Upper lobe of left lung (tissue), 6 donors: ENCODE results near the gene COG7. TPM values are rescaled to one million over a fixed set of nuclear protein-coding genes. Genes with fewer than 3 reads are reported as not detected.
A peak's percentile ranks its signal among the peaks of the same experiment; 100 is the strongest.

ENCODE experiments used
- ATAC-seq, 2 donors: fragments of 200-7000 bp; cut with Tn5 transposase; one replicate each; pipeline ENCODE4 v1.9.1; 2022; ENCODE audit warnings: mild to moderate bottlenecking in 2 of 2, moderate library complexity in 2 of 2; ENCODE audit not compliant: low FRiP score in 2 of 2
- DNase-seq, 2 donors: peaks; one replicate each; pipeline ENCODE4 v3.0.0-alpha.2; 2019 to 2020
- H3K27ac ChIP-seq, 4 donors: fragments of 200-600 bp; sonication (generic); one replicate each; pipeline ENCODE4 v1.5.1; 2016 to 2019
- H3K27me3 ChIP-seq, 4 donors: fragments of 200-600 bp; sonication (generic); one replicate each; pipeline ENCODE4 v1.5.1; 2017 to 2019
- H3K36me3 ChIP-seq, 4 donors: fragments of 200-600 bp; sonication (generic); one replicate each; pipeline ENCODE4 v1.5.1; 2016 to 2019
- H3K4me1 ChIP-seq, 4 donors: fragments of 200-600 bp; sonication (generic); one replicate each; pipeline ENCODE4 v1.5.1; 2018 to 2019
- H3K4me3 ChIP-seq, 4 donors: fragments of 200-600 bp; sonication (generic); one replicate each; pipeline ENCODE4 v1.5.1; 2017 to 2019; ENCODE audit warnings: mild to moderate bottlenecking in 2 of 4, moderate library complexity in 1 of 4
- H3K9me3 ChIP-seq, 4 donors: fragments of 200-600 bp; sonication (generic); one replicate each; pipeline ENCODE4 v1.5.1; 2018 to 2019
- EP300 ChIP-seq, 4 donors: sonication (generic); formaldehyde crosslinking; IDR thresholded peaks; one replicate each; pipeline ENCODE4 v1.5.1; 2017; ENCODE audit warnings: antibody characterized with exemption in 4 of 4, control low read depth in 2 of 4
- POLR2A ChIP-seq, 4 donors: fragments of 450-650 bp; IDR thresholded peaks; one replicate each; pipeline ENCODE4 v1.5.1; 2016 to 2017; ENCODE audit warnings: antibody characterized with exemption in 4 of 4, mild to moderate bottlenecking in 2 of 4
- POLR2AphosphoS5 ChIP-seq, 2 donors: sonication (generic); formaldehyde crosslinking; IDR thresholded peaks; one replicate each; pipeline ENCODE4 v1.5.1; 2017; ENCODE audit warnings: antibody characterized with exemption in 2 of 2
- WGBS, 2 donors: methylation state at CpG; one replicate each; pipeline ENCODE4 v1.1.5; 2017 to 2018; 5-methylcytosine and 5-hydroxymethylcytosine counted together
- total RNA-seq, 6 donors: library from RNA; depleted of rRNA in 4 of 6; stranded (reverse); fragments of >200 nt in 4 of 6; gene quantifications; one replicate each; pipeline versions ENCODE4 v1.1.0 to v1.2.1, GENCODE V29; 2016 to 2021
- TF ChIP-seq, protein P1 (sequence below), 6 experiments: fragments of 450-650 bp in 4 of 6; fragments of 200-600 bp in 2 of 6; sonication (generic) in 2 of 6; IDR thresholded peaks; one replicate each; pipeline ENCODE4 v1.5.1; 2016 to 2019; ENCODE audit warnings: antibody characterized with exemption in 6 of 6
- donor health status: DM: no; HTN: no; CAD: no; lungs with moderate emphysema.
- donor health status: DM: no; HTN: yes; CAD: no; lungs with severe emphysema.

The COG7 gene
- total RNA-seq, 6 donors from 2014 or later, result 16.9 to 61.8 (median 24.8) TPM

DNA sequence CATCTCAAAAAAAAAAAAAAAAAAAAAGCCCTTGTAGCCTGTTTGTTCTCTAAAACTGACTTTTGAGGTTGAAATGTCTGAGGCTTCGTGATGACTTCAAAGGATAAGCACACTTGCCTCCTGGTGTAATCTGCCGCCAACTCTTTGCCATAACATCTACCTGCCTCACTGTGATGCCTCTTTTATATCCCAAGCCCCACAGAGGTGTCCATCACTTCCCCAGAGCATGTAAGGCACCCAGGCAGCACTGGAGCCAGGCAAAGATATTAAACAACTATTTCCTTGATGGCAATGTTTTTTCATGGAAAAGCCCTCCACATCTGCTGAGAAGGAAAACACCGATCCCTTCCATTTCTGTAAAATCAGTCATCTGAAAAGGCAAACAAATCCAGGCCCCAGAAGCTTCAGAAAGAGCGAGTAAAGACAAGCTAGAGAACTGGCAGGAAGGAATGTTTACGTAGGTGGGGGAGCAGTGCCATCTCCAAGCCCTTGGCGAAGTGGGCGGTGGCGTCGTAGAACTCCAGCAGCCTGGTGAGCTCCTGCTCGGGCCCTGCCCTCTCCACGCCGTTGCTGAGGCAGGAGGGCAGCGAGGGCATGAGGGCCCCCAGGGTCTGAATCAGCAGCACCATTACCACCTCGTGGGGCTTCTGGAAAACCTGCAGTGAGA, 28.6 kb downstream of the COG7 start:
- H3K27me3 ChIP-seq, result no peaks in the 10 kb centered on the region
- 60 to 71% methylated on average over 10 to 14 of the region's 14 CpGs for WGBS, 2 donors
- H3K4me3 ChIP-seq, result no peak overlapping the region
- ATAC-seq (peak; percentile 53 to 65), DNase-seq (peak in 1 of 2 donors; percentile 73)
- H3K9me3 ChIP-seq, result no peaks in the 10 kb centered on the region
- peaks cover 0 to 6% (median 1%) of the 10 kb centered on the region in 4 donors for H3K36me3 ChIP-seq
- TF ChIP-seq, protein P1, sequence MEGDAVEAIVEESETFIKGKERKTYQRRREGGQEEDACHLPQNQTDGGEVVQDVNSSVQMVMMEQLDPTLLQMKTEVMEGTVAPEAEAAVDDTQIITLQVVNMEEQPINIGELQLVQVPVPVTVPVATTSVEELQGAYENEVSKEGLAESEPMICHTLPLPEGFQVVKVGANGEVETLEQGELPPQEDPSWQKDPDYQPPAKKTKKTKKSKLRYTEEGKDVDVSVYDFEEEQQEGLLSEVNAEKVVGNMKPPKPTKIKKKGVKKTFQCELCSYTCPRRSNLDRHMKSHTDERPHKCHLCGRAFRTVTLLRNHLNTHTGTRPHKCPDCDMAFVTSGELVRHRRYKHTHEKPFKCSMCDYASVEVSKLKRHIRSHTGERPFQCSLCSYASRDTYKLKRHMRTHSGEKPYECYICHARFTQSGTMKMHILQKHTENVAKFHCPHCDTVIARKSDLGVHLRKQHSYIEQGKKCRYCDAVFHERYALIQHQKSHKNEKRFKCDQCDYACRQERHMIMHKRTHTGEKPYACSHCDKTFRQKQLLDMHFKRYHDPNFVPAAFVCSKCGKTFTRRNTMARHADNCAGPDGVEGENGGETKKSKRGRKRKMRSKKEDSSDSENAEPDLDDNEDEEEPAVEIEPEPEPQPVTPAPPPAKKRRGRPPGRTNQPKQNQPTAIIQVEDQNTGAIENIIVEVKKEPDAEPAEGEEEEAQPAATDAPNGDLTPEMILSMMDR (IDR thresholded peaks at IDR 0.05), result no peak
- TF ChIP-seq POLR2AphosphoS5 (IDR thresholded peaks at IDR 0.05) (peak in 1 of 2 donors; percentile 66), EP300 (IDR thresholded peaks at IDR 0.05) (peak in 1 of 4 donors; percentile 27), POLR2A (IDR thresholded peaks at IDR 0.05) (no peak)
- peaks cover 21 to 30% (median 23%) of the 10 kb centered on the region in 4 donors for H3K4me1 ChIP-seq
- peak overlapping the region; percentile 86 to 92 (median 89) for H3K27ac ChIP-seq

DNA sequence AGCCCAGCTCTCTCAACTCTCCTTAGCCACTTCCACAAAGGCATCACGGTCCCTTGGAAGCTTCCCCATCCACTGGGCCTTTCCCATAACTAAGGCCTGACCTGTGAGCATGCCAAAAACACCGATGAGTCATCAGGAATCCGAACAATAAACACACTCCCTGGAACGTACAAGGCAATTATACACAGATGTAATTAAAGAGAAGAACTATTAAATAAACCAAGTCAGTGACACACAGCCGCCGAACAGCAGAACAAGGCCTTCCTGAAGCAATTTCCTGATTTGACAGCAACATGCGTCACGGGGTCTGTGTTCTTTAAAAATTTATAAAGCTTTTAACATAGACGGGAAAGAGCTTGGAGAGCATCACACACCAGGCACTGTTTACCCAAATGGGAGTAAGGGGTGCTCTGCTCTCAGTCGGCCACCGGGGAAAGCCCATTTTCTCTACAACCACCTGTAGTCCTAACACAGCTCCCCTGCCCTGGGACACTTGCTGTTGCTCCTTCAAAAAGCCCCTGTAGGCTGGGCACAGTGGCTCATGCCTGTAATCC, 29.4 kb downstream of the COG7 start:
- ATAC-seq (peak; percentile 91 to 92), DNase-seq (peak in 1 of 2 donors; percentile 86)
- TF ChIP-seq EP300 (IDR thresholded peaks at IDR 0.05) (peak; percentile 61 to 96 (median 78)), POLR2AphosphoS5 (IDR thresholded peaks at IDR 0.05) (peak; percentile 90 to 95)
- TF ChIP-seq, protein P1 (IDR thresholded peaks at IDR 0.05), result no peak
- Histone ChIP-seq H3K36me3 (peaks cover 0 to under 1% (median 0%) of the 10 kb centered on the region in 4 donors), H3K4me3 (no peak overlapping the region), H3K9me3 (no peaks in the 10 kb centered on the region), H3K27me3 (no peaks in the 10 kb centered on the region), H3K4me1 (peaks cover 21 to 30% (median 23%) of the 10 kb centered on the region in 4 donors), H3K27ac (peak overlapping the region; percentile 86 to 92 (median 89))
- WGBS, 2 donors, result 27 to 28% methylated on average over 10 to 11 of the region's 11 CpGs

DNA sequence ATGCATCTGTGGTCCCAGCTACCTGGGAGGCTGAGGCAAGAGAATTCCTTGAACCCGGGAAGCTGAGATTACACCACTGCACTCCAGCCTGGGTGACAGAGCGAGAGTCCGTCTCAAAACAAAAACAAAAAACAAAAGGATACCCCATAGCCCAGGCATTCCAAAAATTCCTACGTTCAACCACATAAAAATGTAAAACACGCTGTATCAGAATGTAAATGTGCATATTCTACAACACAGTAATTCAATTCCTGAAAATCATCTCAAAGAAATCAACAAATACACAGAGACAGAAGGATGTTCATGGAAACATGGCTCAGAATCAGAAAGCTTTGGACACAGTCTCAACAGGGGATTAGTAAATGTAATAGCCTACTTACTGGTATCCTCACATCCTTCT, 33.0 kb downstream of the COG7 start:
- 90 to 95% methylated on average over 5 of the region's 5 CpGs for WGBS, 2 donors
- Histone ChIP-seq H3K36me3 (peaks cover 9 to 36% (median 21%) of the 10 kb centered on the region in 4 donors), H3K4me3 (no peak overlapping the region)

GRCh38 chr16:23416816-23417215, 36.2 kb downstream of the COG7 start:
- TF ChIP-seq EP300 (IDR thresholded peaks at IDR 0.05), result no peak
- no peak overlapping the region for H3K27ac ChIP-seq
- 91 to 95% methylated on average over 3 to 7 of the region's 7 CpGs for WGBS, 2 donors
- no peak for ATAC-seq
- DNase-seq, result no peak
- H3K4me3 ChIP-seq, result no peak overlapping the region
- H3K36me3 ChIP-seq, result peaks cover 33 to 67% (median 38%) of the 10 kb centered on the region in 4 donors
- H3K9me3 ChIP-seq, result no peaks in the 10 kb centered on the region
- no peaks in the 10 kb centered on the region for H3K27me3 ChIP-seq
- H3K4me1 ChIP-seq, result no peaks in the 10 kb centered on the region

More for the DNA sequence above, 33.0 kb downstream of the COG7 start:
- ATAC-seq (no peak), DNase-seq (no peak)
- TF ChIP-seq POLR2AphosphoS5 (IDR thresholded peaks at IDR 0.05) (no peak), POLR2A (IDR thresholded peaks at IDR 0.05) (no peak), EP300 (IDR thresholded peaks at IDR 0.05) (no peak)
- TF ChIP-seq, protein P1 (IDR thresholded peaks at IDR 0.05), result no peak
- no peaks in the 10 kb centered on the region for H3K27me3 ChIP-seq
- H3K27ac ChIP-seq, result peak overlapping the region in 2 of 4 donors; percentile 2 to 42
- H3K9me3 ChIP-seq, result no peaks in the 10 kb centered on the region
- H3K4me1 ChIP-seq, result peaks cover 18 to 22% (median 19%) of the 10 kb centered on the region in 4 donors

DNA sequence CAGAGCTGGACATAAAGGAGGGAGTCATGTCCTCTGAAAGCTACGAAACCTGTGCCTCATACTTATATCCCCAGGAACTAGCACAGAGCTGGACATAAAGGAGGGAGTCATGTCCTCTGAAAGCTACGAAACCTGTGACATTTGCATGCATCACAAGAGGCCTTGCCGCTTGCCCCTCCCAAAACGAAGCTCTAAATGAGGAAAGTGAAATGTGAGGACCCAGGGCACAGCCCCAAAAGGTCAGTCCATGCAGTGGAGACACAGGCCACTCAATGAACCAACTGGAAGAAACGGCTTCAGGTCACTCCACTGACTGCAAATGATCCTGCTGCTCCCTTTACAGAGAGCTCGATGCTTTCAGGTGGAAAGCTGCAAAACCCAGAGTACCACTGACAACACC, 38.3 kb downstream of the COG7 start:
- peaks cover 33 to 82% (median 42%) of the 10 kb centered on the region in 4 donors for H3K36me3 ChIP-seq
- ATAC-seq, result no peak

More for the DNA sequence above, 38.3 kb downstream of the COG7 start:
- H3K4me3 ChIP-seq, result no peak overlapping the region
- DNase-seq, result no peak
- no peak overlapping the region for H3K27ac ChIP-seq
- H3K4me1 ChIP-seq, result no peaks in the 10 kb centered on the region
- 92 to 98% methylated on average over 6 of the region's 6 CpGs for WGBS, 2 donors
- TF ChIP-seq EP300 (IDR thresholded peaks at IDR 0.05), result no peak
- no peak for TF ChIP-seq POLR2A (IDR thresholded peaks at IDR 0.05)
- TF ChIP-seq, protein P1 (IDR thresholded peaks at IDR 0.05), result no peak
- no peak for TF ChIP-seq POLR2AphosphoS5 (IDR thresholded peaks at IDR 0.05)
- H3K27me3 ChIP-seq, result no peaks in the 10 kb centered on the region
- H3K9me3 ChIP-seq, result no peaks in the 10 kb centered on the region
